SKM-1 treated with dmso at 0.1 percent for 144 hours (cell line): ENCODE data around the gene PCNX3.

ENCODE experiments used
- DNase-seq: peaks from one replicate; lab custom pipeline; 2025; ENCODE audit not compliant: unreplicated experiment; lab: John Stamatoyannopoulos, UW

PCNX3 gene

GRCh38 chr11:65596520-65596919 lies 19.1 kb upstream of the PCNX3 start:
- no peak for DNase-seq

- DNase-seq = no peak
Measured at GRCh38 chr11:65598258-65598699, 17.3 kb upstream of the PCNX3 start.

- DNase-seq = no peak
Measured at GRCh38 chr11:65599216-65599954, 16.2 kb upstream of the PCNX3 start.

GRCh38 chr11:65599955-65600246 lies 15.7 kb upstream of the PCNX3 start:
- no peak for DNase-seq

GRCh38 chr11:65604258-65604657 lies 11.3 kb upstream of the PCNX3 start:
- no peak for DNase-seq

GRCh38 chr11:65606876-65607613 lies 8.5 kb upstream of the PCNX3 start:
- no peak for DNase-seq

GRCh38 chr11:65607614-65608426 lies 7.8 kb upstream of the PCNX3 start:
- no peak for DNase-seq

GRCh38 chr11:65609229-65609628 lies 6.3 kb upstream of the PCNX3 start:
- no peak for DNase-seq

GRCh38 chr11:65609665-65610064 lies 5.9 kb upstream of the PCNX3 start:
- DNase-seq = no peak

GRCh38 chr11:65610404-65610803 lies 5.2 kb upstream of the PCNX3 start:
- DNase-seq = no peak

GRCh38 chr11:65611028-65611757 lies 4.4 kb upstream of the PCNX3 start:
- peak; percentile 74 for DNase-seq

GRCh38 chr11:65611758-65612603 lies 3.6 kb upstream of the PCNX3 start:
- no peak for DNase-seq

GRCh38 chr11:65612691-65613090 lies 2.9 kb upstream of the PCNX3 start:
- no peak for DNase-seq

GRCh38 chr11:65613091-65613928 lies 2.3 kb upstream of the PCNX3 start:
- no peak for DNase-seq

- DNase-seq = no peak
Measured at GRCh38 chr11:65615950-65616574, 486 bp downstream of the PCNX3 start.

GRCh38 chr11:65616575-65617001 lies 1.0 kb downstream of the PCNX3 start:
- no peak for DNase-seq

- no peak for DNase-seq
Measured at GRCh38 chr11:65617136-65617850, 1.7 kb downstream of the PCNX3 start.
